ENCODE data around the gene CLEC18B.
"Not testable (repeated sequence)": the region's sequence is repeated elsewhere in the genome, so short reads cannot be mapped to it uniquely, and the experiment has no call there.

CLEC18B gene

GRCh38 chr16:74420612-74421481 lies at the start of gene CLEC18B:
CLEC18B (minus strand) TSS chr16:74421478; CDS start chr16:74421270, 208 bp downstream.
- DNase-seq = not testable (repeated sequence)

DNA sequence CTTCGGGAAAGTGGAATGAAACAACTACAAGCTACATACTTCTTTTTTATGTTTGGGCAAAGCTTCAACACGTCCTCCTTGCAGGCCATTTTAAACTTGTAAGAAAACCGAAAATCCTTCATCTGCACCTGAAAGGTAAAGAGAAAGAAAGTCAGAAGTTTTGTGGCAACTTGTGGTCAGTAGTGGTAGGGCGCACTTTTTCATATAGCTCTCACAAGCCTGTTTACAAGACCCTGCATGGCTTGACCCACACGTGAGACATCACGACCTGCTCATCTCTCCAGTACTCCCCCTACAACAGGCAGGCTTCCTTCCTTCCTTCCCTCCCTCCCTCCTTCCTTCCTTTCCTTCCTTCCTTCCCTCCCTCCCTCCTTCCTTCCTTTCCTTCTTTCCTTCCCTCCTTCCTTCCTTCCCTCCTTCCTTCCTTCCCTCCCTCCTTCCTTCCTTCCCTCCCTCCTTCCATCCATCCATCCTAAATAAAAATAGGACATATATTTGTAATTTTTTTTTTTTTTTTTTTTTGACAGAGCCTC lies 48.7 kb upstream of the CLEC18B start:
- no peak for DNase-seq

DNA sequence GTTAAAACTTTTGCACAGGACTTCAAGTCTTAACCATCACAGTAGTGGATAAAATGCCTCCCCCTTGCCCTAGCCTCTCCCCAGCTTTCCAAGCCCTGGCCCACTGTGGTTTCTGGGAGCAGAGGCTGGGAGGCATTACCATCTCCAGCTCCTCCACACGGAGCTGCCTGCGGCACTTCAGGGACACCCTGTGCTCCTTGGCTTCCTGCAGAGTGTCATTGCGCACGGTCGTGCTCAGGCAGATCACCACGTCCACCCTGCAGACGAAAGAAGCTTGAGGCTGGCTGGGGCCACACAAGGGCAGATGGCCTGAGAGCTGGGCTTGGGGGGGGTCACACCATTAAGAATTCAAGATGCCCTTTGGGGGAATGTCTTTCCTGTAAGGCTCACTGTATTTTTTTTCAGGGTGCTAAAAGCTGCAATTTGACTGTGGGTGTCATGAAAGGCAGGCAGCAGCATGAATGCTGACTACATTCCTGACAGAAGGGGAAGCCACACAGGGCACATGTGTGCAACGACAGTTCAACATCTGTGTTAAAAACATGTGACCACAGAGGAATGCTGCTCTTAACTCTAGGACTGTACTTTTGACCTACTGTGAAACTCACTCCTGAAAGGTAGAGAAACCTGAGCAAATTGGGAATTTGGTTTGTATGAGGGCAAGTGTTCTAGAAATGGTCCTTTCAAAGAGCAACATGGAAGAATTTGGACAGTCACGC lies 47.7 kb upstream of the CLEC18B start:
- DNase-seq = no peak

- no peak for DNase-seq
These were observed 45.6 kb upstream of the CLEC18B start for GRCh38 chr16:74466872-74467271.

GRCh38 chr16:74465851-74466685 lies 44.8 kb upstream of the CLEC18B start:
- no peak for DNase-seq

GRCh38 chr16:74465281-74465680 lies 44.0 kb upstream of the CLEC18B start:
- no peak for DNase-seq

DNA sequence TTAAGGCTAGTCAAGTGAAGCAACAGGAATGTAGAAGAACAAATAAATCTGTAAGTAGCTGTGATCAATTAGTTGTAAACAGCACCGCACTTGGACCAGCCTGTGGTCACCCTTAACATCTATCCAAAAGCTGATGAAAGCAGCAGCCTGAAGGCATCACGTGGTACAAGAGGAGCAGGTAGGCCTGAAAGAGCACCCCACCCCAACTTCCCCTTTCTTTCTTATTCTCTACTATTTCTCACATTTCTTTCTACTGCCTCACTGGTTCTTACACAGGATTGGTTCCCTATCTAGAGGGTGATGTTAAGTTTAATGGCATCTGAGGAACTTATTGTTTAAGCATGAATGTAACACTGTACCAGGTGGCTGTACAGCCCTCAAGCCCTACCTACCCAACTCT lies 42.6 kb upstream of the CLEC18B start:
- DNase-seq = no peak

DNA sequence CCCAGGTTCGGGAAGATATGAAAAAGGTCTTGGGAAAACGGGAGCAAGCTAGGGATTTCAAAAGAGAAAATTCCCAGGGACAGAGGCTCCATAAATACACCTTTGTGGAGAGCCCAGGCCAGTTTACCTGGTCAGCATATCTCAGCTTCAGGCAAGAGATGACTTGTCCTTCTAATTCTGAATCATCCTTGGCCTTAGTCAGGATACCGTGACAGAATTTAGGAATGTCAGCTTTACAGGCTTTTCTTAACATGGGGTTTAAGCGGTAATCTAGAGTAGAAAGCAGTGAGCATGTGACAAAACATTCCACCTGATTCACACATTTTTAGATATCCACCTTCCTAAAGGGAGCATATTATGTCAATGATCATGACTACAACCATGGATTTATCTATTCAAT lies 41.1 kb upstream of the CLEC18B start:
- no peak for DNase-seq

- DNase-seq = no peak
These were observed 40.5 kb upstream of the CLEC18B start for GRCh38 chr16:74461826-74462225.

DNA sequence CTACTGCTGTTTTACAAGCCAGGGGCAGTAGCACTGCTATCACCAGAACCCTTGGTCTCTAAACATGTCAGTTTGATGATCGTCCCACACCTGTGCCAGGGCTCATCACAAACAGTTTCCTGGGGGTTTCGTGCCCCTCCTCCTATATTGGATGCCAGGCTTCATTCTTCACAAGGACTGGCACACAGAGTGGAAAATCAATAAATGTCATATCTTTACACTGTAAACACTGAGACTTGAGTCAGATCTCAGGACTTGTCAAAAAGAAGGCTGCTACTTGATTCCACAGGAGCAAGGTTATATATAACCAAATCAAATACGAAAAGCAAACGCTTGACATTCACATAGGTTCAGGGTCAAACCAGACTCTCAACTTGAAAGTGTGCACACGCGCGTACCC lies 39.3 kb upstream of the CLEC18B start:
- DNase-seq = no peak

GRCh38 chr16:74456290-74456625 lies 35.0 kb upstream of the CLEC18B start:
- no peak for DNase-seq

GRCh38 chr16:74455619-74456289 lies 34.5 kb upstream of the CLEC18B start:
- no peak for DNase-seq

DNA sequence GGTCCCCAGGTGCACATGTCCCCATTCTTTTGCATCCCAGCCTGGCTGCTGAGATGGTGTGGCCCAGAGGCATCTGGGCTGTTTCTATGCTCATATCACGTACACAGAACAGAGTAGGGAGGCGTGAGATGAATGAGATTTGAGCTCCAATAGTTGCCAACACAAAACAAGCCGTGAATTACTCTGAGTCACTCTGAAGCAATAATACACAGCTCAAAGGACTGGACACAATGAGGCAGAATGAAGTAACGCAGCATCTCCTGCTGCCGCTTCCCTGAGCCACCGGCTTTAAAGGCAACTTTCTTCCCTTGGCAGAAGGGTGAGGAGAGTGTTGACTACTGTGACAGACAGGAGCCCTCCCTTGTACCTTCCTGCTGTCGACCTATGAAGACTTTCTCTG lies 33.9 kb upstream of the CLEC18B start:
- DNase-seq = no peak

- DNase-seq = no peak
These were observed 30.9 kb upstream of the CLEC18B start for GRCh38 chr16:74451951-74452758.

GRCh38 chr16:74450967-74451760 lies 29.9 kb upstream of the CLEC18B start:
- DNase-seq = no peak

DNA sequence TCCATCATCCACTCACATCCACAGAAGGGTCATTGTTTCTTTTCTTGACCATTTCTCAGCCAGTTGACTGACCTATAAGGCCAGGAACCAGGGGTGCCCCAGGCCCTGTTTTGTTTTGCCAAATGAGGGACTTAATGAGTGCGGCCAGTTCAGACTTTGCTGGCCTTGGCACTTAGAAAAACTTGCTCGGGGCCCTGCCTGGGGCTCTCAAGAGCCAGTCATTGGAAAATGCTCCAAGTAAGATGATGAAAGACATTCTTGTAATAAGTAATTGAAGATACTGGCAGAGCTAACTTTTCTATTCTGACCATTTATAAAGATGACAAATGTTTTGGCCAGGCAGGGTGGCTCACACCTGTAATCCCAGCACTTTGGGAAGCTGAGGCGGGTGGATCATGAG lies 29.0 kb upstream of the CLEC18B start:
- no peak for DNase-seq

DNA sequence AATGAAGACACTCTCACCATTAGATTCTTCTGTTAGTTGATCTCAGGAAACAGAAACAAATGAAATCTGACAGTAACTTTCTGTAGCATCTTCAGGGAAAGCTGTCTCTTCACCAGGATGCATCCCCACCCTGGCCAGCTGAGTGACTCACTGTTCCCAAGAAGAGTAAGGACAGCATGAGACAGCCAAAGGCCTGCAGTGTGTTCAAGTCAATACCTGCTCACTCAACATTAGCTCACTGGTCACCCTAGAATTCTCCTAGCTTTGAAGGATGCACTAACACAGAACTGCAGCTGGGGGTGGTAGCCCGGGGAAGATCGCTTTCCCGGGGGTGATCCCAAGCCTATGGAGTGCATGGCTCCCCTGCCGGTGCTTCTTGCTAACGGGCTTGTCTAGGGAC lies 28.2 kb upstream of the CLEC18B start:
- DNase-seq = no peak

GRCh38 chr16:74448990-74449389 lies 27.7 kb upstream of the CLEC18B start:
- no peak for DNase-seq

- DNase-seq = no peak
These were observed 26.3 kb upstream of the CLEC18B start for GRCh38 chr16:74447578-74447977.

- DNase-seq = no peak
These were observed 25.6 kb upstream of the CLEC18B start for GRCh38 chr16:74446866-74447265.
